HG03095 (cell line): Measurements from ENCODE around the gene DGKB.

Experiments used
- ATAC-seq: cut with Tn5 transposase; IDR thresholded peaks from one replicate; pipeline ENCODE4 v1.9.1; 2021; ENCODE audit warnings: moderate library complexity; ENCODE audit not compliant: unreplicated experiment

DGKB gene

DNA sequence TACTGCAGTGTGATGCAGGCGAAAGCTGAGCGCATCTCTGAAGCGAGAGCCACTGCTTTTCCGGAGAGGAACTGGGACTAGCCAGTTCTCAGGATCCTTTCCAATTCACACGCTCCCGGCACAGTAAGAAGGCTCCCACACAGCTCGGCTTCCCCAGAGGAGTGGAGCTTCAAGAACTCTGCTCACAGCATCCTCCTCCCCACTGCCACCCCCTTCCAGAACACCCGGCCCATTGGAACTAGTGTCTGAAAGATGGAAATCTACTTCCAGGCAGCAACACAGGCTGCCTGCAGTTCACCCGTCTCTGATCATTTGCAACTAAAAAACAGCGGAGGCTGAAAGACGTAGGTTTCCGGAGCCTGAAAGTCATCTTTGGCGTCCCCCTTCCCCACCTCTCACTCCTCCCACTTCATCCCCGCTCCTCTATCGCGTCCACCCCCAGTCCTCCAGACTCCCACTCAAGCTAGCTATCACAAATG, at the start of gene DGKB:
DGKB (minus strand) TSS at position 163 of the 479 bp plus-strand sequence.
- ATAC-seq, result no peak

DNA sequence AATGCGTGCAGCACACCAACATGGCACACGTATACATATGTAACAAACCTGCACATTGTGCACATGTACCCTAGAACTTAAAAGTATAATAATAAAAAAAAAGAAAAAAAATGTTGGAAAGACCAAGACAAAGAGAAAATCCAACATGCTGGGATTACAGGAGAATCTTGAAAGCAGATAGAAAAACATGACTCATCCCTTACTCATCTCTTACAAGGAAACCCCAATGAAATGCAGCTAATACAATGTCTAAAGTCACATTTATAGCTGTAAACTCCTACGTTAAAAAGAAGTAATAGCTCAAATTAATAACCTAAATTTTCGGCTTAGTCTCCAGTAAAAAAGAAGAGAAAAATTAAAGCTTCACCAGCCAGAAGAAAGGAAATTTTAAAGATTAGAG, 47.5 kb upstream of the DGKB start:
- ATAC-seq, result no peak

DNA sequence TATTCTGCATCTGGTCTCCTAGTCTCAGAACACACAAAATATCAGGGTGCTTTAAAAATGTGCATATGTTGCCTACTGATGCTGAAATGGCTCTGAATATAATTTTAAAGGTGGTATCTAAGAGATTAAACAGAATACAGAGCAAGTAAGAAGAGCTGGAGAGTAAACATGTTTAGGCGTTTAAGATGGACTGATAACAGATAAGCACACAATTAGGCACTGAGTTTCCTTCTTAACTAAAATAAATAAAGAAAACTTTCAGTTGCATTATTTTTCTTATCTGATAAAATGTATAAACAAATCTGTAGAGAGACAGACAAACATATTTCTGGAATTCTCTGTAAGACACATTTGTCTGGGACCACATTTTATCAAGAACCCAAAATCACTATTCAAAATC, 35.6 kb upstream of the DGKB start:
- ATAC-seq, result no peak

DNA sequence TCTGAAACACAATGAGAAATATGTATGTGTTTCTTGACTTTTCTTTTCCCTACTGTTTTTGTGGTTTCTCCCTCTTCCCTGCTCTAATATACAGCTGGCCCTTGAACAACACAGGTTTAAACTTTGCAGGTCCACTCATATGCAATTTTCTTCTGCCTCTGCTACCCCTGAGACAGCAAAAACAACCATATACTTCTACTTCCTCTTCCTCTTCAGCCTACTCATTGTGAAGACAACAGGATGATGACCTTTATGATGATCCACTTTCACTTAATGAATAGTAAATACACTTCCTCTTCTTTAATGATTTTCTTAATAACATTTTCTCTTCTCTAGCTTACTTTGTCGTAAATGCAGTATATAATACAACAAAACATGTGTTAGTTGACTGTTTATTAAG, 35.0 kb upstream of the DGKB start:
- no peak for ATAC-seq

DNA sequence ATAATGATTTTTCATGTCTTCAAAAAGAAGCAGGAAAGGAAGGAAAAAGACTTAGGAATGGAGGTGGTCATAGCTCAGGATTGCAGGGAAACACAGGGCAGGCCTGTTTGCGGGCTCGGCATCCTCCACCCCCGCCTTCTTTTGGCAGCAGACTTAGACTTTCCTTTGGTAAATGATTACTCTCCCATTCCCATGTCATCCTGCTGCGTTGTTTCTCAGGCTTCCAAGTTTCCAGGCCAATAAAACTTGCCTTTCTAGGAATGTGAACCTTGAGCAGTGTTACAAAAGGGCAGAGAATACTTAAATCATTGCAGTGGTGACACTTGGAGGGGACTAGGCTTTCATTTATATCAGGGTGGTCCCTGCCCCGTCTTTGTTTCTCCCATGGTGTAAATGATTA, 34.0 kb upstream of the DGKB start:
- ATAC-seq, result no peak

DNA sequence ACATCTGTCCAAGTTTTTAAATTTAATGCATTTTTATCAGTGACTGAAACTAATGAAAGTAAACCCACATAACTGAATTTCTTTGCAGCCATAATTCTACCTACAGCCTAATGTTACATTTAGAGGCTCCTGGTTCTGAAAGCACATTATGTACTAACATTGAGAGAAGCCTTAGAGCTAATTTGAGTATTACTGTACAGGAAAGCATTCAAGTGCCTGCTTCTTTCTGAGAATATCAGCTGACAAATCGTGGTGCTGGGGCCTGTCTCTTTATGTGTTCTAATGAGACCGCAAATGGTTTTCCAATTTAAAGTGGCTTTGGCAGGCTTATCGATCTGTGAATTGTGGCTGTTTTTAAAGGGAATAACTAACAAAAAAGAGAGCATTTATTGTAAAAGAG, 32.3 kb upstream of the DGKB start:
- ATAC-seq, result no peak

DNA sequence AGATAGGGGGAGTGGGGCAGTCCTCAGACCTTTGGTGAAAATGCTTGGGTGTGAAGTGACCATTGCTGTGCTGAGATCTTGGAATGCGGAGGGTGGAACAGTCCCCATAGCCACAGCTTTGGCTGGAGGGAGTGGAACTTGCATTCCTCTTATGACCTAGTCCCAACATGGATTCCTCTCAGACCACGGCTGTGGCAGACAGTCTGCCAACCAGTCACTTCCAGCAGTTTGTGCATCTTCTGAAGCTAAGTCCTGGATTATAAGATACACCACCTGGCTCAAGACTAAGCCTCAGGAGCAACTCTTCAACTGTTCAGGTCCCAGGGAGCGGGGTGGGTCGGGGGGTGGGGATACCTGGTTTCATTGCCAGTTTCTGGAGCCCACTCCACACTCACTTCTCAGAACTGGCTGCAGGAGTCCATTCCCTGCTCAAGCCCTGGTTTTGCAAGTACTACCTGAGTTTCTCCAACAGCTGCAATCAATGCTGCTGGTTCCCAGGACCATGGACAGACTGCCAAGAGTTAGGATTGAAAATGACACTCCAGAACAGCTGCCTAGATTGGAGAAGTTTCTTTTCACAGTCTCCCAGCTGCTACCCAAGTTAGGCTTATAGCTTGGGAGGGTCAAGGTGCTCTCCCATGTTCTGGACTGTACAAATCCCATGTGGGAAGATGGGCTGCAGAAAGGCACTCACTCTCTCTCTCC, 29.1 kb upstream of the DGKB start:
- ATAC-seq, result no peak

DNA sequence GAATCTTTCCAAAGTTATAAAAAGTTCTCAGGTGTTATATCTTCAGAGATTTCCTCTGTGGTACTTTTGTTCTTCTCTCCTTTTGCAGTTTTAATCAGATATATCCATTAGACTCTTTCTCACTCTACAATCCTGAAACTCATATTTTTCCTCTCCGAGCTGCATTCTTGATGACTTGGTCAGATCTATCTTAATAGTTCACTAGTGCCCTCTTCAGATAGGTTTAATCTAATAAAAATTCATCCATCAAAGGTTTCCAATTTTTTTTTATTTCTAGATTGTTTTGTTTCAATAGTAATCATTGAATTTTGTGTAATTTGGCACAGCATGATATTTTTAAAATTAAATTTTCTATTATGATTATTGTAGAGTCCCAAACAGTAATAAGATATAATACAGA, 21.8 kb upstream of the DGKB start:
- ATAC-seq, result no peak

DNA sequence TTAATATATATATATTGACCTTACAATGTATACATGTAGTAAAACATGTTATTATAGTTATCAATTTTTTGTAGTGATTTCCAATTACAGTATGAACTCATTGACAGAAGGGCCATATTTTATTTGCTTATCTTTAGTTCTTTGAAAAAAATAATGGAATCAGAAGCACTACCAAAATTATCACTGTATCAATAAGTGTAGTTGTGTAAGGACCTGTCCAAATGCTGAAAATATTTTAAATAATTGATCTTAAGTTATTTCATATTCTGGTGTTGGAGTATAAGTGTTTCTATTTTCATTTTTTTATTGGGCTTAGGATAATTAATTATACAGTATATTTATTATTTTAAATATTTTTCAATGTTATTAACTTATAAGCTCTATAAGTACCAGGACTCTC, 8.5 kb upstream of the DGKB start:
- no peak for ATAC-seq

DNA sequence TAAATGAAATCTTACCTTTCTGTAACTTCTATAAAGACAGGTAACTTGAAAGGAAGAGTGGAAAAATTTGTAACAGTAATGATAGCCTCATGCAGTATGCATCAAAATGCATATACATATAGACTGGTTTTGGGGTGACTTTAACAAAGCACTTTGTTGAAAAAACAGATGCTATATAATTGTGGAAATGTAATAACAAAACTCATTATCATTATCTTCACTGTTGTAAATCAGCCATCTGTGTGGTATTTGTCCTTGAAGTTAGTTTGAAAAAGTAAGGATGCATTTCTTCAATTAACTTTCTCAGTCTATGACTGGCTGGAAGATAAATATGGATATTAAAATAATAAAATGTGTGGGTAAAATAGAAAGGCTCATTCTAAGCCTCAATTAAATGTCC, 6.1 kb upstream of the DGKB start:
- no peak for ATAC-seq

DNA sequence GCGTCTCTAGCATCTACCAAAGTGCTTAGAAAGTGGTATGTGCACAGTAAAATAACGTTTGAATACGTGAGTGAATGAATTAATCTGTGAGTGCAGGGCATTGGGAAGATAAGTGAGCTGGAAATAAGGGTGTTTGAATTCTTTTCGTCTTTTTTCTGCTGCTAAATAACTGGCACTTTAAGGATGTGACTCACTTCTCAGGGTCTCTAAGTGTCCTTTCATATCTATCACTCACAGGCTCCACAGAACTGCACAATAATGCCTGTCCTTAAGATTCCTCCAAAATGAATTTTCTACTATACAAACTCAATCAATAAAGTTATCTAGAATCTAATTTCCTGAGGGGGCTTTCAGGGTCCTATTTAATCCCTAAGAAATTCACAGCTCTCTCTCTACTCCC, 3.2 kb upstream of the DGKB start:
- no peak for ATAC-seq

DNA sequence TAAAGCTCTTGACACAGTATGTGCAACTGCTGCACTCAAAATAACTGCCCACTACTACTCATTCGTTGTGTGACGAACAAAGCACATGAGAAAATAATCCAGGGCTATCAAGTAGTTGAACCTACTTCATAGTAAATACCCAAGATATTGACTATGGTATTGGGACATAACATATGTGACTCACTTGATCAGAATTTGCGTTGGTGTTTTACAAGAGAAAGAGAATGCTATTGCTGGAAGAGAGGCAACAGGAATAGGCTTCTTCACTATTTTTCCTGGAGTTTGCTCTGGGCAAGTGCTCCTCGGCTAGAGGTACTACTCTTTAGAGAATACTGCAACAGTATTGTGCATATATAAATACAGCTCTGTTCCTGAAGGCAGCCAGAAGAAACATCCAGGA, 2.5 kb downstream of the DGKB start:
- ATAC-seq, result no peak

DNA sequence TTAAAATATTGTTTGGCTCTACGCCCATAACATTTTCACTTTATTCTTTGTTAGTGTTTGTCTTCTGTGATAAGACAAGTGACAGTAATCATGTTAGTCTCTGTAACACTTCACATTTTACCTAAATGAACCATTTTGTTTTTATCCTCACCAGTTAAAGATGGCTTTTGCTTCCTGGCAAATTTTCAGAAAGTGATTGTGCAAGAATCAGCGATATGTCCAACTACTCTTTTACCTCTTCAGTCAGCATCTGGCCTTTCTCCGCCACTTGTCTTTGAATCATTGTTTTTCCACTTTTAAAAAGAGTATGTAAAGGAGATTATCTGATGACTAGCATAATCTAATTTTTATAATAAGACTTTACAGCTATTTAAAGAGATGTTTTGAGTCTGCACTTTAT, 3.5 kb downstream of the DGKB start:
- no peak for ATAC-seq

DNA sequence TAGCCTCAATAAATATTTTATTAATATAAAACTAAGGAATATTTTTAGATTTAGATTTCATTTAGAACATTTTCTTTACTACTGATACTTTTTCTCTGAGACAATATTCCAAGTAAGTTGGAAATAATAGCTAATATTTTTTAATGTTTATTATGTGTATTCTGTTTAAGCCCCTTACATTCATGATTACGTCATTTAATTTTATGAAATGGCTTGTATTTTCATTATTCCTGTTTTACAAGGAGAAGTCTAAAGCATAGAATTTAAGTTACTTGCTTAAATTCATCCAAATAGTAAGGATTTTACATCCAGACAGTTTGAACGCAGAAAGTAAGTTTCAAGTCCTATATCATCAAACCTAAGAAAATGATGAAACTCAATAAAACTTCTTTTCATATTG, 6.1 kb downstream of the DGKB start:
- no peak for ATAC-seq

DNA sequence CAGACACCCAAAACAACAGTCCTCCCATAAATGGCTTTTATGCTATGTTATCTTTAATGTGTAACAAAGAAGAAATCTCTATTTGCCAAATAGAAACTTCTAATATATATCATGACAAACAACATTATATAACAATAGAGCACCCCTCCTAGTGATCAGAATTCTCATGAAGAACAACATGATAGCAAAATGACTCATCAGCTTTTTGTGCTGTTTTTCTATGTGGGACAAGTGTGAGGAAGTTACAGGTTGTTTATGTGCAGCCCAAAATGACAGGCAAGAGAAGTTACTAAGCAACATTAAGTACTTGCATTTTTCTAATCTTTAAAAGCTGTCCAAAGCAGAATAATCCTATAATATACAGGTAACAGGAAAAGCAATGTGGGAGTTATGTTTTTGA, 7.7 kb downstream of the DGKB start:
- ATAC-seq, result no peak

DNA sequence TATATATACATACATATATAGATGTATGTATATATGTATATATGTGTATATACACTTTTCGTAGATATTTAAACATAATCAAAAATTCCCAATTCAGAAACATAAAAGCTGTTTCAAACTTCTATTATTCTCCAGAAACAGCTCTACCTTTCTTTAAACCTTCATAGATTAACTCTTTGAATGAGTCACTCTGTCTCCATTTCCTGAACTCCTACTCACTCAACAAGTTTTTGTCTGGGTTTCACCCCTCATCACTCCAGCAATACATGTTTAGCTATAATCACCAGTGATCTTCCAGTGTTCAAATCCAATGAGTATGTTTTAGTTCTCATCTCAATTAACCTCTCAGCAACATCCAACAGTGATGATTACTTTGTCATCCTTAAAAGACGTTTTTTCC, 9.6 kb downstream of the DGKB start:
- ATAC-seq, result no peak

DNA sequence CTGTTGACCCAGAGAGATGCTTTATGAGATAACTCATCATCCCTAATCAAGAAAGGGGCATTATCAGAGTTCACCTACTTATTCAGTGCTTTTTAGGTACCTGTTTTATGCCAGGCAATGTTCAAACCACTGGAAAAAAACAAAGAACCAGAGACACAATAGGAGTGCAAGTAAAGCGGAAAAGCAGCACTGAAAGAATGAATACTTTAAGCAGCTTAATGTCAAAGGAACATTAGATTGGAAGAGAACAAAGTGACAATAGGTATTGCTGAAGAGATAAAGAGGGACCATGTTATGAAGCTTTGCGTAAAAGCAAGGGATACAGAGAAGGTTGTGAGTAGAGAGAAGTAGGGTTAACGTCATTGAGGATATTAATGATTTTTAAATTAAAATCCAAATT, 11.3 kb downstream of the DGKB start:
- ATAC-seq, result no peak

DNA sequence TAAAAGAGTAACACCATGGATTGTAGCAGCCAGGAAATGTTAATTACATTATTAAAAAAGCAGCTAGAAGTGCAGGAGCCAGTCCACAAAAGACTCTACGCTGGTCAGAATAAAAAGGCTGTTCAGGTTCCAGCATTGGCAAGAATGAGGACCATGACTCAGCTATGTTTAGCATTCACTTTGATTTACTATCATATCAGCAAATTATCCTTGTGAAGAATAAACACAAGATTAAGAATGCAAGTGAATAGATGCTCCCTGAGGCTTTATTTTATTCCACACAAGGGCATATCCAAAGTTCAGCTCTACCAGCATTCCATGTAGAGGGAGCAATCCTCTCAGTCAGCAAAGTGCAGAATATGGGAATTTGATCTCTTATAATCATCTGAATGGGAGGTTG, 13.6 kb downstream of the DGKB start:
- no peak for ATAC-seq

DNA sequence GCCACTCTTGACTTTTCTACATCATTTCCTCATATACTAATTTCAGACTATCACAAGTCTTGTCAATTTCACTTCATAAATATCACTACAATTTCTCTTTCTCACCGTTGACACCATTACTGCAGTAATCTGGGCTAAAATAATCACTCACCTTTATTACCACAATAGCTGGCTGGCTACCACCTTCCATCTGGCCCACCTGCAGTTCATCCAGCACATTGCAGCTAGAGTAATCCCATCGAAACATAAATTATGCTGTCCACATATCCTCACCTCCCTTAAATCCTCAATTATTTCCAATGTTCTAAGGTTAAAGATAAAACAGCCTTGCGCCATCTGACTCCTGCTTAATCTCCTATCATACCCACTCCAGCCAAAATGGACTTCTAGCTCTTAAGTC, 16.0 kb downstream of the DGKB start:
- ATAC-seq, result no peak

DNA sequence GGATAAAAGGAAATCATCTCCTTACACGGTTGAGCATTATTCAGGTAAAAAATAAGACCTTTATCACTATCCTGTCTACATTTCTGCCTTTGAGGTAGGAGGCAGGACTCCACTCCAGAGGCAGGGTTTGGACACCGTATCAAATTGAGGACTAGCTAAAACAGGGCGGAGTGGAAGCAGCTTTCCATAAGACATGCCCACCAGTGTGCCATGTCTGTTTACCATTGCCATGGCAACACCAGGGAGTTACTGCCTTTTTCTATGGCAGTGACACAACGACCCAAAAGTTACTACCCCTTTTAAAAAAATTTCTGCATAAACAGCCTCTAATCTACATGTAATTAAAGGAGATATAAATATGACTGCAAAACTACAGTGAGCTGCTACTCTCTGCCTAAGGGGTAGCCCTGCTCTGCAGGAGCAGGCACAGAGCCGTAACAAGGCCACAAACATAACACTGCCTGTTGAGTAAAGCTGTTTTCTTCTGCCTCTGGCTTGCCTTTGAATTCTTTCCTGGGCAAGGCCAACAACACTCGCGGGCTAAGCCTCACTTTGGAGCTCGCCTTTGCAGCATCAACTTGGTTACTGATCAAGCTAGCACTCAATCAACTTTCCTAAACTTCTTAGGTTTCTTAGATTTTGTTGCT, 26.5 kb downstream of the DGKB start:
- no peak for ATAC-seq

DNA sequence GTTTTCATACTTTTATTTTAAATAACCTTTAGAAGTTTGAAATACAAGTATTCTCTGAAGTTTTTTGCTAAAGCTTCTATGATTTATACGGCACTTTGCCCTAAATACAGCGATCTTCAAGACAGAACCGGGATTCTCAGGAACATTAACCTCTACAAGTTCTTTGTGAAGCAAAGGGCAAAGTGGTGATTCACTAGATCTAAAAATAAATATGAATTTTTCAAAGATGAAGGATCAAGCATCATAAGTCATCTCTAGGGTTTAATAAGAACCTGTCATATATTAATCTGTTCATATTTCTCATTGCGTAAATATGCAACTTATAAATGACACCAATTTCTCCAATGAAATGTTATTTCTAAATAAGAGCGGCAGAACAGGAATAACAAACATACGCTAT, 30.7 kb downstream of the DGKB start:
- no peak for ATAC-seq

DNA sequence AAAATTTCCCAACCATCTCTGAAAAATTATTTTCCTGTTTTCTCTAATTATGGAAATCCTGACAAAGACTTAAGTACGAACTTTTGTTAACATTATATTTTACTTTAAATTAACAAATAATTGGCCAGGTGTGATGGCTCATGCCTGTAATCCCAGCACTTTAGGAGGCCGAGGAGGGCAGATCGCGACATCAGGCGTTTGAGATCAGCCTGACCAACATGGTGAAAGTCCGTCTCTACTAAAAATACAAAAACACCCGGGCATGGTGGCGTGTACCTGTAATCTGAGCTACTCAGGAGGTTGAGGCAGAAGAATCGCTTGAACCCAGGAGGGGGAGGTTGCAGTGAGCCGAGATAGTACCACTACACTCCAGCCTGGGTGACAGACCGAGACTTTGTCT, 32.2 kb downstream of the DGKB start:
- ATAC-seq, result no peak

DNA sequence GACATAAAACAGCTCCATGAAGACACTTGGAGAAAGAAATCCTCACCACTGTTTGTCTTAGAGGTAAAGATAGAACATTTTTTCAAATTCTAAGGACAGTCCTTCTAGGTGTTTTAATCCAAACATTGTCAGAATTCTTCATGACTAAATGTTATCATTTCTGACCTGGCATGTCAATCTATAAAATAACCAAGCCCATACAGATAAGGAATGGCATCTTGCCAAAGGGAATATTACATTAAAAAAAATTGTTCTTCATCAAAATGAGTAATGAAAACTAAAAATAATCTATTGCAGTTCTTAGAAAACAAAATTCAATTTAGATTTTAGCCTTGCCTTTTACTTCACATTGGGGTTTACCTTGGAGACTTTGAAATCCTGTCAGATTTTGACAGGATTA, 33.6 kb downstream of the DGKB start:
- ATAC-seq, result no peak
